Measurements from ENCODE around the gene ZNF138.

DNA sequence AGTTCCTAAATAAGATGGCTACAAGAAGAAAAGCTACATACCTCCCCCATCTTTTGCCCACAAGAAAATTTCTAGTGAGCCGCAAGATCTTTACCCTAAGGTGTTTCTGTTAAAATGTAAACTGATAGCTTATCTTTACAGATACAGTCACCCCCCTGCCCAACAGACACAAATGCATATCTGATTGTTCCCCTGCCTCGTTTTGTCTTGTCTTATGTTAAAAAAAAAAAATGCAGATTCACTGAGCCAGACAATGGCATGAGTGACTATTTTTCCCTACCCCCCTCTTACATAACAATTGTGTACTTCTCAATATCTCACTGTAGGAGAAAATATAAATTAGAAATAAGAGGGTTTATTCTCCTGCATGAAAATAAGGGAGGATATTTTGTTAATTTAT, 8.5 kb downstream of the ZNF138 start:
- TF ChIP-seq POLR2A (IDR thresholded peaks at IDR 0.05) (no peak), POLR2AphosphoS5 (IDR thresholded peaks at IDR 0.05) (no peak)
- TF ChIP-seq, protein P1, sequence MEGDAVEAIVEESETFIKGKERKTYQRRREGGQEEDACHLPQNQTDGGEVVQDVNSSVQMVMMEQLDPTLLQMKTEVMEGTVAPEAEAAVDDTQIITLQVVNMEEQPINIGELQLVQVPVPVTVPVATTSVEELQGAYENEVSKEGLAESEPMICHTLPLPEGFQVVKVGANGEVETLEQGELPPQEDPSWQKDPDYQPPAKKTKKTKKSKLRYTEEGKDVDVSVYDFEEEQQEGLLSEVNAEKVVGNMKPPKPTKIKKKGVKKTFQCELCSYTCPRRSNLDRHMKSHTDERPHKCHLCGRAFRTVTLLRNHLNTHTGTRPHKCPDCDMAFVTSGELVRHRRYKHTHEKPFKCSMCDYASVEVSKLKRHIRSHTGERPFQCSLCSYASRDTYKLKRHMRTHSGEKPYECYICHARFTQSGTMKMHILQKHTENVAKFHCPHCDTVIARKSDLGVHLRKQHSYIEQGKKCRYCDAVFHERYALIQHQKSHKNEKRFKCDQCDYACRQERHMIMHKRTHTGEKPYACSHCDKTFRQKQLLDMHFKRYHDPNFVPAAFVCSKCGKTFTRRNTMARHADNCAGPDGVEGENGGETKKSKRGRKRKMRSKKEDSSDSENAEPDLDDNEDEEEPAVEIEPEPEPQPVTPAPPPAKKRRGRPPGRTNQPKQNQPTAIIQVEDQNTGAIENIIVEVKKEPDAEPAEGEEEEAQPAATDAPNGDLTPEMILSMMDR (IDR thresholded peaks at IDR 0.05), result no peak
